HG02840 (cell line): ENCODE data around the gene RIPOR1.

Experiments
- ATAC-seq: cut with Tn5 transposase; IDR thresholded peaks from one replicate; pipeline ENCODE4 v1.9.1; 2021; ENCODE audit warnings: mild to moderate bottlenecking, moderate library complexity, moderate number of reproducible peaks; ENCODE audit not compliant: unreplicated experiment, low FRiP score

The RIPOR1 gene

DNA sequence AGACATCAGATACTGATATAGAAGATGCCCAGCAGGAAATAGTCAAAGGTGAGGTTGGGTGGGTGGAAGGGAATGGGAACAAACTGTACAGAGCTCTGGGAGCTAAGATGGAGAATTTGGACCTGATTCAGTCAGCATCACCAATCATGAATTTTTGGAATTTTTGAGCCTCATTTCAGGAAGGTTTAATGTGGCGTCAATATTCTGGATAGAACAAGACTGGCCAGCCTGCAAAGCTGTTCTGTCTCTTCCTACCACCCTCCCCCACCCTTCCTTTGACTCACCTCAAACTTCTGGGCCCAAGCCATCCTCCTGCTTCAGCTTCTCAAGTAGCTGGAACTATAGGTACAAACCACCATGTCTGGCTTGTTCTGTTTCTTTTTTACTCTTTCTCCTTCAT is 66.3 kb downstream of the RIPOR1 start:
- ATAC-seq: no peak
